HG02840 (cell line): Measurements from ENCODE around the gene FKBP14.
"Not testable (repeated sequence)": the region's sequence is repeated elsewhere in the genome, so short reads cannot be mapped to it uniquely, and the experiment has no call there.

Experiments used
- ATAC-seq: cut with Tn5 transposase; IDR thresholded peaks from one replicate; pipeline ENCODE4 v1.9.1; 2021; ENCODE audit warnings: mild to moderate bottlenecking, moderate library complexity, moderate number of reproducible peaks; ENCODE audit not compliant: unreplicated experiment, low FRiP score

Gene FKBP14, protein sequence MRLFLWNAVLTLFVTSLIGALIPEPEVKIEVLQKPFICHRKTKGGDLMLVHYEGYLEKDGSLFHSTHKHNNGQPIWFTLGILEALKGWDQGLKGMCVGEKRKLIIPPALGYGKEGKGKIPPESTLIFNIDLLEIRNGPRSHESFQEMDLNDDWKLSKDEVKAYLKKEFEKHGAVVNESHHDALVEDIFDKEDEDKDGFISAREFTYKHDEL

DNA sequence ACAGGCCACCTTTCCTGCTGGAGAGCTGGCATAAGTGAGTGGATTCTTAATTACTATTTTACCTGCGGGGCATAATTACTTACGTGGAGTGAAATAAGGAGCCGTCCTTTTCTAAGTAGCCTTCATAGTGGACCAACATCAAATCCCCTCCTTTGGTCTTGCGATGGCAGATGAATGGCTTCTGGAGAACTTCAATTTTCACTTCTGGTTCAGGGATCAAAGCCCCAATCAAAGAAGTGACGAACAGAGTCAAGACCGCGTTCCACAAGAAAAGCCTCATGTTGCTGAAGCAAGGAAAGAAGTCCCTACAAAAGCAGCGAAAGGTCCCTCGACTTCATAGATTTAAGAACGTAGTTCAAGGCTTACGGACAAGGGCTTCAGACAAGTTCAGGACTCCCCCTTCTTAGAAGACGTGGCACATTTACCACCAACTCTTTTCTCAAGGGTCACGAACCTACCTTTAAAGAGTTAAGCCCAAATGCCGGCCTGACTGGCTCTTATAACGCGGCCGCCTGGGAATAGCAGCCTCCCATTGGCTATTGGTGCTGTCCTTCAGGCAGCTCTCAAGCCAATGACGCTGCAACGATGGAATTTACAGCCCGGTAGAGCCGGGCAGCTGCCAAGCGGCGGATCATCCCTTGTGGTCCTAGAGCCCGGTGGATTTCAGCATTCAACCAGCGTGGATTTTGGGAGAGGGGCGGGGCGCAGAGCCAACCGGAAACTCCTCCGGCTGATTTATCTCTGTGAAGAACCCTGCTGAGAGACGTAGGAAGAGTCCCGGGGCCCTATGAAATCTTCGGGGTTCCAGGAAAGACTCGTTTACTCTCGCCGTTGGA, at the start of gene FKBP14:
FKBP14 (minus strand) TSS at position 474 of the 836 bp plus-strand sequence; CDS start at position 280, 194 bp downstream.
- peak; percentile 76 for ATAC-seq

DNA sequence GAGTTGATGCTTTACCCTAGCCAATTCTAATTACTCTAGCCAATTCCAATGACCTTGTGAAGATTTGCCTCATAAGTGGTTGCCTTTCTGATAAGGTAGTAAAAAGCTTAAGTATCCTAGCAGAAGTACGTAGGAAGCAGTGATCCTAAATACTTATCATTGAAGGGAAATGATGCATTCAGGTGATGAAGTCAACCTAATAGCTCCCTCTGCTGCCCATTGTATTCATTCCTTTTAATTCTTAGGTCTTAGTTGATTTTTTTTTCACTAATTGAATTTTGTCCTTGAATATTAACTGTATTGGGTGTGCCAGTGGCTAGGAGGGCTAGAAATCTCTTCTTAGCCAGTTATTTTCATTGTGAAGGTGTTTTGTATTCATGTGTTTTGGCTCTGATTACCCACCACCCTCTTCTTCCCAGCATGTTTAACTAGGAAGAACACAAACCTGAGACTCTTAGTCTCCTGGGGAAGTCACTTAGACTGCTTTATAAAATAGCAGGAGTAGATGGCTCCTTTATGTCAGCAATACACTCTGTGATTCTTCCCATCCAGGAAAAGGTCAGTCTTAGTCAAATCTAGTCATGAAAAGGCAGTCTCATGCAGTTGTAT, 48.0 kb upstream of the FKBP14 start:
- no peak for ATAC-seq

DNA sequence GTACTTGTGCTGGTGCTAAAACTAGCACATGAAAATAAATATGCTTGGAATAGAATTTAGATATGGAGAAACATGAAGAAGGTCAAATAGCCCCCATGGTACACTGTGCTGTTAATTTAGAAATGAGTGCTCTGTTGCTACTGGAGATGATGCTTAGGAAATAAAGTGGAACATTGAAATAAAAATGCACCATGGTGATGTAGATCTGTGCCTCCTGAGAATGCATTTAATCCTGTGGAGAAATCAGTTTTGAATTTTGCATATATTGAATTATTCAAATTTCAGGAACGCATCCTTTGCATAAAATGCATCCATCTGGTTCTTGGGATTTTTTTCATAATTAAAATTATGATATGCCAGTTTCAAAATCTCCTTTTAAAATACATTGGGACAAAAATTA, 46.2 kb upstream of the FKBP14 start:
- ATAC-seq, result no peak

DNA sequence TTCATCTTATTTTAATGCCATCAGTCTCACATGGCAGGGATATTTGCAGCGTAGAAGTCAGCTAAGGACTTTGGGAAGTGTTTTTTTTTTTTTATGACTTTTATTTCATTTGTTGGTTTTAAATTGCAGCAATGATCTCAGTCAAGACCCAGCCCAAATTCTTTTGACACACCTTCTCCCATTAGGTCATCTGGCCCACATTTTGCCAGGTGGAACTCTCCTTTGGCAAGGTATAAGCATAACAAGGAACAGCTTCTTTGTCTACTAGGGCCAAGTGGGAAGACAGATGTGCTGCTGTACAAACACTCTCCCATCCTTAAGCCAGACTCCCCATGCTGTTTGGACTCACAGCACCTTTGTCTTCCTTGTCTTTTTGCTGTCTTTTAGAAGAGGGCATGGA, 43.5 kb upstream of the FKBP14 start:
- ATAC-seq, result no peak

DNA sequence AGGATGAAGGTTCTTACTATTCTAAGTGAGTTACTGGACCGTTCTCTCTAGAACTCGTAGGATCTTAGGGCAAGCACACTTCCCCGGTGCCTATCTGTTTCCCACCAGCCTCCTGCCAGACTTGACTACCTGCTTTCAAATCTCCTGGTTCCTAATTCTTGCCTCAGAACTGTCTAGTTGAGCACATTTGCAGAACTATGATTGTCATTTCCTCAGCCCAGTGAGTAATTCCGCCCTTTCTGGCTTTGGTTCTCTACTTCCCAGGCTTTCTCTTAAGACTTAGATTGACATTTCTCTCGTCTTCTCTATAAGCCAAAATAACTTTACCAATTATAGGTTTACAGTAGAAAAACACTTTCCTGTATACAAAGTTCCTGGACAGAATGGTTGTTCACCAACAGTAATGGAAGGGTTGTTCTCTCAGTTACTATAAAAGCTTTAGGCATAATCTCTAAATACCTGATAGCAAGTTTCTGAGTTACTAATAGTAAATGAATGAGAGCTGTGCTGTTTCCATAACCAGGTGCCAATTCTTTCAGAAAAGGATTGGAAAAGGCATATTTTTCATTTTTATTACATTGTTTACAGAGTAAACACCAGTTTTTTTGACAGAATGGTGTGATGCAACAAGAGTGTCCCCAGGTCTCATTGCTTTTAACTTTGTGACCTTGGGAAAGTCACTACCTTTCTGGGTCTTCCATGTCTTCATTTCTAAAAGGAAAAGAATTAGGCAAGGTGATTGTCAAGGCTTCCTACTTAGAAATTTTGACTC, 42.8 kb upstream of the FKBP14 start:
- ATAC-seq, result no peak

DNA sequence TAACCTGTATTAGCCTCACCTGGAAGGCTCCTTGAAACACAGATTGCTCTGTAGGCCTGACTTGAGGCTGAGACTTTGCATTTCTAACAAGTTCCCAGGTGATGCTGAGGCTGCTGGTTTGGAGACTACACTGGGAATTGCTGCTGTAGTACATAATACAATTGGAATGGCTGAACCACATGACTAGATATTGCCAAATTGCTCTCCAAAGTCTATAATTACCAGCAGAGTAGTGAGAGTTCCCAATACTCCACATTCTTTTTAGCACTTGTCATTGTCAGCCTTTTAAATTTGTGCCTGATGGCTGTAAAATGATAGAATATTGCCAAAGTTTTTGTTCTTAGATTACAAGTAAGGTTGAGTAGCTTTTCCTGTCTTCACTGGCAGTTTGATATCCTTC, 41.6 kb upstream of the FKBP14 start:
- ATAC-seq, result no peak

DNA sequence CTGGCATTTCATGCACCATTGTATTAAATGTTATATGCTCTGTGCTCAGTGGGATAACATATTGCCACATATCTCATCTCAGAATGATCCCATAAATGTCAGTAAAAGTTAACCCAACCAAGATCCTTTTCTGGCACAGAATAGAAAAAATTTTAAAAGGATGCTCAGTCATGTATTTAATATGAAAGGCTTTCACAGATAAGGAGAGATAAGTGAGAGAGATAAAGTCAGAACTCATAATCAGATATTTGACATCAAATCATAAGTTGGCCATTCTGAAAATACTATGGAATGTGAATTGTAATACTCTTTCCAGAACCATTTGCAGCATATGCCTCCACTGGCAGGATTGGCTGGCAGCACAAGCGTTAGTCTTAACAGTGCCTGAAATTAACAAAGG, 40.2 kb upstream of the FKBP14 start:
- ATAC-seq, result no peak

DNA sequence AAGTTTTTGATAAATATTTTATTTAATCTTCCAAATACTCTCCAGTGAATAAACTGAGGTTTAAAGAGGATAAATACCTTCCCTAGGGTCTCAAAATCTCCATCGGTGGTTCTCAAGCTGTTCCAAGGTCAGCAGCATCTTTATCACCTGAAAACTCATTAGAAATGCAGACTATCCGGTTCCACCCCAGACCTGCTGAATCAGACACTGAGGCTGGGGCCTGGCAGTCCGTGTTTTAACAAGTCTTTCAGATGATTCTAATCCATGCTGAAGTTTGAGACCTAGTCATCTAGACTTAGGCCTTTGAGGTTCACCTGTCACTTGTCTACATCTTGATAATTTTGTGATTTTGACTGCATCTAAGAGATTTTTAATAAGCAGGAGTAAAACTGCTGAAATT, 39.2 kb upstream of the FKBP14 start:
- ATAC-seq, result no peak

DNA sequence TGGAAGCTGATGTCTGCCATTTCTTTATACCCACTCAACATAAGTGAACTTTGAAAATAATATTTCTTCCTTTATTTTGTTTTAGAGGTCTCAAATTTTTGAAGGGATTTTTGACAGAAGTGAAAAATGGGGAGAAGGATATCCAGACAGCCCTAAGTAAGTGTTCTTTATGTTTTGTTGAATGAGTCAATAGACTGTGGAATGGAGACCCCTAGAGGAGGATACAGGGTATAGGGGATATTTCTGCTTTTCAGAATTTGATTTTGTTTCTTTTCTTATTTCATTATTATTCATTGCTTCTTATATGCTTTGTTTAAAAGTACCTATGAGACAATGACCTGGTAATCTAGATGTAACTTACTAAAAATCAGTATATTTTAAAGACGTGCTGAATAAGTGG, 36.1 kb upstream of the FKBP14 start:
- no peak for ATAC-seq

DNA sequence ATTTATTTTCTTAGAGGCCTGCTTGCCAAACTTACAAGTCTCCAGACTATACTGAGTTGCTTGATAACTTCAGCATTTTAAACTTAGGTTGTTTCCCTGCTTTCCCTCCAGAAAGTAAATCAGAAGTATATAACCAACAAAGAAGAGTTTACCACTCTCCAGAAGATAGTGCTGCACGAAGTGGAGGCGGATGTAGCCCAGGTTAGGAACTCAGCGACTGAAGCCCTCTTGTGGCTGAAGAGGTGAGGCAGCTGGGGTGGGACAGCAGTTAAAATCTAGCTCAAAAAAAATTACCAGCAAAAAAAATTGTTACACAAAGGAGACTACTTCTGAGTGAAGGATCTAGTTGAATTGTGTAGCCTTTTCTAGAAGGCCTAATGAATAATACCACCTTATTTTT, 35.3 kb upstream of the FKBP14 start:
- ATAC-seq, result not testable (repeated sequence)

DNA sequence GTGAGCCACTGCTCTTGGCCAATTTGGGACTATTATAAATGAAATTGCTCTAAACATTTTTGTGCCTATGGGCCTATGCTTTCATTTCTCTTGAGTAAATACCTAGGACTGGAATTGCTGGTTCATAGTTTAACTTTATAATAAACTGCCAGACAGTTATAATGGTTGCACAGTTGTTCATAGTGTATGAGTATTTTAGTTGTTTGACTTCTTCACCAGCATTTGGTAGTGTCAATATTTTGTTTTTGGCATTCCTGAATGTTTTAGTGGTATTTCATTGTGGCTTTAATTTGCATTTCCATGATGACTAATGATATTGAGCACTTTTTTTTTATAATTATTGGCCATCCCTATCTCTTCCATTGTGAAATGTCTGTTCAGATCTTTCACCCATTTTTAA, 31.2 kb upstream of the FKBP14 start:
- no peak for ATAC-seq

DNA sequence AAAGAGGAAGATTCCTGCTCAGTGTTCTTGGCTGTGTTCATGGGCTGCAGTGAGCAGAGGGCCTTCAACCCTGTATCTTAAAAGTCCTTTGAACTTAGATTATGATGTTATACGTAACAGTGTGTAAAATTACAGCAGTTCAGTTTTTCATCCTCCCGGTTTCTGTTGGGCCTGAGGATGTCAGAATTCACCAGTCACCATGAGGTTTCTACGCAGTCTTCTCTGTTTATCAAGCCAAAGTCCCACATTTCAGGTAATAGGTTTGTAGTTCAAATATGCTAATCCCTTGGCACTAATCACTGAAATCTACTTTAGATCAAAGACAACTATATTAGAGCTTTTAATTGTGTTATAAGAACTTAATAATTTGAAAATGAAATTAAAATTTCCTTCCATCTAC, 26.6 kb upstream of the FKBP14 start:
- ATAC-seq, result no peak

DNA sequence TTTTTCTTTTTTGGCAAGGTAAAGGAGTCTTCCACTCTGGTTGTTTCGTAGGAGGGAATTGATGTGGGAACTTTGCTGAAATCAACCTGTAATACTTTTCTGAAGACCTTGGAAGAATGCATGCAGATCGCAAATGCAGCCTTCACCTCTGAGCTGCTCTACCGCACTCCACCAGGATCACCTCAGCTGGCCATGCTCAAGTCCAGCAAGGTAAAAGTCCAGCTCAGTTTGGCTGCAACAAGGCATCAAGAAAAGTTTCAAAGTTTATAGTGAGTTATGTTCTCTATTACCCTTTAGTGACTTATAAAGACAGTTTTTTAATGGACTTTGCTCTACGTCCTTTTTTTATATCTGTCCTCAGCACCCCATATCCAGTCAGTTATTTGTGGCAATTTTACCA, 22.7 kb upstream of the FKBP14 start:
- no peak for ATAC-seq

DNA sequence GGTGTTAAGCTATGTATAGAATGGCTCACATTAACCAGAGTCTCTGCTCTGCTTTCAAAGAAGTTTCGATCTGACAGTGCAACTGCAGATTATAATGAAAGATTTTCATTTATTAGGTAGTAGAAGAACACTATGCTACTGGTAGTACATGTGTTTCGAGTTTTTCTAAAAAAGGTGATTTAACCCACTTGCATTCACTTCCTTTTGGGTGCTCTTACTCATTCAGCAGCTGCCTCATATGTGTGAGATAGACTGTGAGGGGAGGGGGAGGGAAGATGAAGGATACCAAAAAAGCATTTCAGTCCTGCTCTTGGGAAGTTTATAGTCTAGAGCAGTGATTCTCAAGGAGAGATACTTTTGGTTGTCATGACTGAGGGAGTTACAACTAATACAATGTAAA, 22.1 kb upstream of the FKBP14 start:
- no peak for ATAC-seq

DNA sequence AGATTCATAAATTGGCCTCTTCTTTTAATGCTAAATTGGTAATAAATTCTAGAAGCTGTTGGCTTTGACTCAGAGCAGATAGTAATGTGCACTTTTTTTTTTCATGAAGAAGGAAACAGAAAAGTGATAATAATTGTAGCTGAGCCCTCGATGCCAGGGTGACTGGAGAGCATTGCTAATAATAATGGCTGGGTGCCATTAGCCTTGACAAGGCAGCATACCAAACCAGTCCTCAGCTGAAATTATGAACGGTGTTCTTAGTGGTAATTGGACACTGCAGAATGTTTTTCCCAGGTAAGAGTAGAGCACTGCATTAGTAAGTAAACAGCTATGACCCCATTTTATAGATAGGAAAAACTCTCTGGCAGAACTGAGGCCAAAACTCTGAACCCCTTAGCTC, 20.6 kb upstream of the FKBP14 start:
- no peak for ATAC-seq

DNA sequence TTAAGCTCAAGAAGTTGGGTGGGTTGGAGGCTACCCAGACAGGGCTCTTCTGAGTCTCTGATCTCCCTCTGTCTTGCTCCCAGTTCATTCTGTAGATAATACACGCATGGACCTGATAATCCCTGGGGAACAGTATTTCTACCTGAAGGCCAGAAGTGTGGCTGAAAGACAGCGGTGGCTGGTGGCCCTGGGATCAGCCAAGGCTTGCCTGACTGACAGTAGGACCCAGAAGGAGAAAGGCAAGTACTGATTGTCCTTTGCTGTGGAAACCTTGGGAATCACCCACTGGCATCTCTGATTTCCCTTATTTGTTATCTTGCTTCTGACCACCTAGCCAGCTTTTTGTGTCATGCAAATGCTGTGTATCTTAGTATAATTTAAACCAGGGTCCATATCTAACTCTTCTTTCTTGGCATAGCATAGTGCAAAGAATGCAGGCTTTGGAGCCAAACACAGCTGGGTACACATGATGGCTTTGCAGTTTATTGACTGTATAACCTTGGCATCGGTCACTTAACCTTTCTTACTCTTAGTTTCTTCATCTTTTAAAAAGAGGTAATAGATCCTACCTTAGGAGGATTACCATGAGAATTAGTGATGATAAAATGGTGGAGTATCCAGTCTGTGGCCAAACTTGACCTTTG, 19.7 kb upstream of the FKBP14 start:
- ATAC-seq, result no peak

DNA sequence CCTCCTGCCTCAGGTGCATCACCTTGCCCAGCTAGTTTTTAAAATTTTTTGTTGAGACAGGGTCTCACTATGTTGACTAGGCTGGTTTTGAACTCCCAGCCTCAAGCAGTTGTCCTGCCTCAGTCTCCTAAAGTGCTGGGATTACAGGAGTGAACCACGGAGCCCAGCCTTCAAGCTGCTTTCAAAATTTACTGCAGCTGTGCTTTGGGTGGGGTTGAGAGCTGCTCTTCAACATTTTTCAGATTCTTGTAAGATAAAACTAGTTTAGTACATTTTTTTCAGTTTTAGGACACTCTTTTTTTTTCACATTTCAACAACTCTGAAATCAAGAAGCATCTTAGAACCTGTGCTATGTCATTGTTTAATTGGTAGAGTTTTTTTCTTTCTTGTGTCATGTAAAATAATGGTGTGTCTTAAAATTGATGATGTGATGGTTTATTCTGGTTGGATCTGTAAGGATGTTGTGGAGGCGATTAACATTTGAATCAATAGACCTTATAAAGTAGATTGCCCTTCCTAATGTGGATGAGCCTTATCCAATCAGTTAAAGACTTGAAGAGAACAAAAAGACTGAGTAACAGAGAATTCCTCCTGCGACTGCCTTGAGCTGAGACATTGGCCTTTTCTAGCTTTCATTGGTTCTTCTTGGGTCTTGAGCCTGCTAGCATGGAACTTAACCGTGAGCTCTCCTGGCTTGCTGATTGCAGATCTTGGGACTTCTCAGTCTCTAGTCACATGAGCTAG, 15.2 kb upstream of the FKBP14 start:
- no peak for ATAC-seq

DNA sequence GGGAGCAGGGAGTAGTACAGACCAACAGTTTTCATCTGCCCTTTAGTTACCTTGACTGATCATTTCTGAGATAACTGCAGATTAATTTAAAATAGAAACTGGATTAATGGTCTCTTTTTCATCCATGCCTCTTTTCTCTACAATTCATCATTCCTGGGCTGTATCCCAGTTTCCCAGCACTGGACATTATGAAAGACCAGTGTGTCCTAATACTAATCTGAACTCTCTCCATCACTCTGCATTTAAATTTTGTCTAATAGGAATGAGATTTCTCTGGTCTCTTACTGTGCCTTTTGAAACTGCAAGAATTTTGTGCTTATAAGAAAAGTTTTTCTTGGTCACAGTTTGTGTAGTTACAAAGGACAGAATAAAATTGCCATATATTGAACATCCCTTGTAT, 14.4 kb upstream of the FKBP14 start:
- ATAC-seq, result no peak

DNA sequence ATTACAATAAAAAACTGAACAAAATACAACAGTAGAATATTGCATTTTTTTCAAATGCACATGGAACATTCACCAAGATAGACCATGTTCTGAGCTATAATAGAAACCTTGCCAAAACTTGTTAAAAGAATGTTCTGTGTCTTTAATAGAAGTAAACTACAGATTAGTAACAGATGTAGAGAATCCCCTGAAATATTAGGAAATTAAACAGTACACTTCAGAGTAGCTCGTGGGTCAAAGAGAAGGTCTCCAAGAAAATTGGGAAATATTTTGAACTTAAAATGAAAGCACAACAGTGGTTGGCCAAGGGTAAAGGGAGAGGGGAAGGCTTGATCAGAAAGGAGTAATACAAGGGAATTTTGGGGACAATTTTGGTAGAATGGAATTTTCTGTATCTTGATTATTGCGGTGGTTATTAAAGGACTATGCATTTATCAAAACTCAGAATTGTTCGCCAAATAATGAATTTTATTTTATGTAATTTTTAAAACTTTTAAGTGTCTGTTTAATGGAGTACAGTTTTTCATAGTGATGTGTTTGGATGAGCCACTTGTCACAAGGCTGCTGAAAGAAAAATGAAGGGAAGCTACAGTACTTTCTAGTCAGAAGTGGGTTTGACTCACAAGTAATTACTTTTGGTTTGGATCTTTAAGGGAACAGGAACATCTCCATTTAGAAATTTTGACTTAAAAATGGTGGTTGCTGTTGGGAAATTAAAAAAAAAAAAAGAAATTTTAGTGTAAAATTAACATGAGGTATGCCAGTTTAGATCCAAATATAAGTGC, 11.9 kb upstream of the FKBP14 start:
- no peak for ATAC-seq
